Stimulated activated CD4-positive, alpha-beta T cell treated with anti-CD3 and anti-CD28 coated beads, Interleukin-4, amount 100 ng/mL, for 1 hour (primary cell): ENCODE measurements around the gene DRGX.

ENCODE experiments used
- DNase-seq: peaks from one replicate; pipeline ENCODE4 v3.0.0-alpha.2; 2020

Gene DRGX

GRCh38 chr10:49333192-49333591, 62.7 kb downstream of the DRGX start:
- DNase-seq, result no peak

GRCh38 chr10:49332768-49333167, 63.1 kb downstream of the DRGX start:
- DNase-seq, result no peak

GRCh38 chr10:49332333-49332732, 63.6 kb downstream of the DRGX start:
- no peak for DNase-seq

GRCh38 chr10:49331431-49331830, 64.5 kb downstream of the DRGX start:
- DNase-seq, result no peak

DNA sequence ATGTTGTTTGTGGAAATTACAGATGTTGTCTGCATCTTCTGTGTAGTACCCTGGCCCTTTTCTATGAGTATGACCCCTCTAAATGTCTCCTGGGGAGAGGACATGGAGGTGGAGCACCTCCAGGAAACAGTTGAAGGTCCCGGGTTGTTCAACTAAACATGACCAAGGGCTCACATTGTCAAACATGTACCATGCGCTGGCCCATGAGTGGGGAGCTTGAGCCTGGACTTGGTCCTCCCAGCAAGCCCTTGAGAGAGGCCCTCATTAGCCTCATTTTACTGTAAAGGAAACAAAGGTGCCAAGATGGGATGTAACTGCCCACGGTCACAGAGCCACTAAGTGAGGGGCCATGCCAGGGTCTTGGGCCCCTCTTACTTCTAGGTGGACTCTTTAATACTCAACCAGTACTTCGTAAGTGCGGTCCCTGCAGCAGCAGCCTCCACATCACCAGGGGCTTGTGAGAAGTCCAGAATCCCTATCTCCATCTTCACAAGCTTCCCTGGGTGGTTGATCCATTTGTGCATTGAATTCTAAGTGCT, 65.7 kb downstream of the DRGX start:
- DNase-seq, result no peak

DNA sequence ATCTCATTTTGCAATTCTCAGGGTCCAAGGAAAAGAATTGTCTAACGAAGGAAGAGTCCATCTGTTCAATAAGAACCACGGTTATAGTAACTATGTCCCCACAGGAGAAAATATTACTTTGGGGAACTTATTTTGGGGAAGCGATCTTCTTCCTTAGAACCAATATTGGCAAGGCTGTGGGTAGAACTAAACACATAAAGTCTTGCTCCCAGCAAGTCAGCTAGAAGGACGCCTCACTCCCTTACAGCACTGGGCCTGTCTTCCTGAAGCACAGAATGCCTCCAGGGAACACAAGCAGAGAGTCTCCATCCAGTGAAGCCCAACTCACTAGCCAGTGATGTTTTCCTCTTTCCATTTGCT, 66.8 kb downstream of the DRGX start:
- no peak for DNase-seq

DNA sequence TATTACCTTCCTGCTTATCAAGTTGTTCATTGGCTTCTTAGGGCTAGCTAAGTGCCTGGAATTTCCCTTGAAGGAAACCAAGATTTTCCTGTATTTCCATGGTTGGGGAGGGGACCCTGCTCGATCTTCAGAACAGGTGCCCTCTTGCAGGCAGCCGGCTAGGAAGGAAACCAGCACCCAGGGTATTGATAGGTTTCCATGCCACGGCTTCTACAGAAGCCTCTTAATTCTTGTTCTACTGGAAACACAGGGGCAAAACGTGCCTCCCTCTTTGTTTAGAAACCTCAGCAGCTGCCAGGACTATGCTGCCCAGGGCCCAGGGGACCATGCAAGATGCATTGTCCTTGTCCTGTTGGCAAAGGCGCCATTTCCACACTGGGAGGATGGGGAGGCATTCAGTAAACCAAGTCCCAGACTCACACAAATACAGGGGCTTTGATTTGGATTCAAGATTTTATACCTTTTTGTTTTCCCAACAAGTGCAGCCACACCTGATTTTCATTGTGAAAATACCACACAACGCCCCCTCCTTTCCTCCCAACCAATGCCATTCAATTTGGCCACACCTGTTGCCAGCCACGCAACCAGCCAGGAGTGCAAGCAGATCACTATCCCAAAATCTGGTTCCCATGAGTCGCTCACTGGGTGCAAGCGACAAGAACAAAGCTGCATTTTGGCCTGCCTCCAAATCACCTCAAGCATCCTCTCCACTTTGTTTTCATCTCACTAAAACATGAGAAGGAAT, 67.3 kb downstream of the DRGX start:
- no peak for DNase-seq

DNA sequence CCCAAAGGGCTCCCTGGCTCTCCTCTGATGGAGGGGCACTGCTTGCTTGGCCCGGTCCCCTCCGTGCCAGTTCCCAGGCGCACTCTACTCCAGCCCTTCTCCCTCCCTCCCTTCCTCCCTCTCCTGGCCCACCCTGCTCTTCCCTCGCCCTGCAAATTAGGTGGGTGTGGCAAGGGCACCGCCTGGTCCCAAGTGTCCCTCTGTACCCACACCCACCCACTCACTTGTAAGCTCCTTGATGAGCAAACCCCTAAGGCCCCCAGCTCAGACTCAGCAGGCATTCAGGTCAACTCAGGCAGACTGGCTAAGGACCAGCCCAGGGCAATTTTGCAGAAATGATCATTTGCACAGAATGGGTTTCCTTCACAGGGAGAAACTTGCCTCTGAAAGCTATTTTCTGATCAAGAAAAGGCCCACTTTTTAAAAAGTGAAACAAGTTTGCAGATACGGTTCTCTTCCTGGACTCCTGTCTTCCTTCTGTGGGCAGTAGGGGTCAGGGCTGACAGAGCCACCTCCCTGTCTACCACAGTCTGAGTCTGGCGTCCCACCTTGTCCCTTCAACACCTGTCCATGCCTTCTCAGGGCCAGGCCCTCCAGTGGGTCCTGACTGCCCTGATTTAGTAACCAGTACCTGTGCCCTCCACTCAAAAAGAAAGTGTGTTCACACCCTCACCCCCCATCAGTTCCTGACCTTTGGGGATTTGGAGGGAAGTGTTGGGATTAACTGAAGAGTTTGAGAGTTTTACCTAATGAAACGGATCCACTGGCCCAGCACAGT, 68.7 kb downstream of the DRGX start:
- DNase-seq, result no peak

DNA sequence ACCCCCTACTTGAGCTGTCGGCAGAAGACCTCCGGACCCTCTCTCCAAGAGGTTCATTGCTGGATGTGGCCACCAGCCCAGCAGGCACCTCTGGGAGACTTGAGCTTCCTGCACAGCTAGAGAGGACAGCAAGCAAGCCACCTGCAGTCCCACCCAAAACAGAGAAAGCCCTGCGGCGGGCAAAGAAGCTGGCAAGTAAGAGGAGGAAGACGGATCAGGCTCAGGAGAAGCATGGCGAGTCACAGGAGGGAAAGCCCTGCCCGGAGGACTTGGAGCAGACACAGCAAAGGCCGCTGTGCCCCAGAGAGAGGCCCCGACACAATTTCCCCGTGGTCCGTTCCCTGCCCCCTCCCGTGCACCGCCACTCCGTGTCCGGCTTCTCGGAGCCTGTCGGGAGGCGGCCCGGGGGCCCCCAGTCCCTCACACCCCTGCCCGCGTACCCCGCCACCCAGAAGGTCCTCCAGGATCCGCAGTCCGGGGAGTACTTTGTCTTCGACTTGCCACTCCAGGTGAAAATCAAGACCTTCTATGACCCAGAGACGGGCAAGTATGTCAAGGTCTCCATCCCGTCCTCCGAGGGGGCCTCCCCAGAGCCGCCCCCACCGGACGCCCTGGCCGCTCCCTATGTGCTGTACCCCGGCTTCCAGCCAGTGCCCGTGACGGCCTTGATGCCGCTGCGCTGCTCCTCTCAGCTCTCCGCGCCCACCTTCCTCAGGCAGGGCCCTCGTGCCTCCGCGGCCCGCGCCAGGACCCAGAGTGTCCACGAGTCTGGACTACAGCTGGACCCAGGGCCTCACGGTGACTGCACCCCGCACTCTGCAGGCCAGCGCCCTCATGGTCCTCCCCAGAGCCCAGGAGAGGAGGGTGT, 69.7 kb downstream of the DRGX start:
- DNase-seq, result no peak

DNA sequence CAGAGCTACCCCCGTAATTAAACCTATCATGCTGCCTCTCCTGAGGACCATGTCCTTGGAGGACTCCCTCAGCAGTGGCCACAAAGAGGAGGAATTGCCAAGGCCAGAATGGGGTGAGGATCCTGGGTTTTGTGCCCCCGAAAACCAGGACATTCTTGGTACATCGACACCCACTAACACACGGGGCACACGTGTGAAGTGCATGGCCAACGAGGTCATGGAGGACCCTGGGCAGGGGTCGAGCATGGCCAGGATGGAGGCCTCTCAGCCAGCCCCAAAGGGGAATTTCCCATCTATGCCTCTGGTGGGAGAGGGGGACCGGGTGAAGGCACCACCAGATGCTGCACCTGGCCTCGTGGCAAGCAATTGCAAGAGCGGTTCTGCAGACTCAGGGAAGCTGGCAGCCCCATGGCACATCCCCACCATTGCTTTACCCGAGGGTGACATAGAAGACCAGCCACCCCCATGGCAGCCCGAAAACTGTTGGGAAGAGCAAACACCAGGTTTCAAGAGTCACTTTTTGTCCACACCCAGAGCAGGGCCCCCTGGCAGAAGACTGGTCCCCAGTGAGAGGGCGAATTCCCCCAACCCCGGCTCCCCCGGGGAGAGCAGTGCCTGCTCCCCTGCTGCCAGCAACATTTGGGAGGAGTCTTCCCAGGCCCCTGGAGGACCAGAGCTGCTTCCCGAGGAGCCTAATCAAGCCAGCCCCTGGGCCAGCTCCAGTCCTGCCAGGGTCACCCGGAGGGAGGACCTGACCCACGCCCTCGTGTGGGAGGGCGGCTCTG, 70.6 kb downstream of the DRGX start:
- DNase-seq, result no peak

GRCh38 chr10:49324711-49325110, 71.2 kb downstream of the DRGX start:
- DNase-seq, result no peak

DNA sequence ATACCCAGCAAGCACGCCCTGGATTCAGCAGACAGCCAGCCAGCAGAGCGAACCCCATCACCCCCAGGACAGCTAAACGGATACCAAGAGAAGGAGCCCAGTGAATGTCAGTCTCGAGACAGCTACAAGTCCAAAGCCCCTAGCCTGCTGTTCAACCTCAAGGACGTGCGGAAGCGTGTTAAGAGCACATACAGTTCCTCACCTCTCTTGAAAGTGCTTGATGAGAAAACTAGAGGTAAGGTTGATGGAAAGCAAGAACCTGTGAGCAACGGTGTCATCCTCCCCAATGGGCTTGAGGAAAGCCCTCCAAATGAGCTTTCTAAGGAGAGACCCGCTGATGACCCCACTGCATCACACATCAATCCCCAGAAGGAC, 72.0 kb downstream of the DRGX start:
- no peak for DNase-seq

- no peak for DNase-seq
These were observed 72.6 kb downstream of the DRGX start for GRCh38 chr10:49323171-49323895.

DNA sequence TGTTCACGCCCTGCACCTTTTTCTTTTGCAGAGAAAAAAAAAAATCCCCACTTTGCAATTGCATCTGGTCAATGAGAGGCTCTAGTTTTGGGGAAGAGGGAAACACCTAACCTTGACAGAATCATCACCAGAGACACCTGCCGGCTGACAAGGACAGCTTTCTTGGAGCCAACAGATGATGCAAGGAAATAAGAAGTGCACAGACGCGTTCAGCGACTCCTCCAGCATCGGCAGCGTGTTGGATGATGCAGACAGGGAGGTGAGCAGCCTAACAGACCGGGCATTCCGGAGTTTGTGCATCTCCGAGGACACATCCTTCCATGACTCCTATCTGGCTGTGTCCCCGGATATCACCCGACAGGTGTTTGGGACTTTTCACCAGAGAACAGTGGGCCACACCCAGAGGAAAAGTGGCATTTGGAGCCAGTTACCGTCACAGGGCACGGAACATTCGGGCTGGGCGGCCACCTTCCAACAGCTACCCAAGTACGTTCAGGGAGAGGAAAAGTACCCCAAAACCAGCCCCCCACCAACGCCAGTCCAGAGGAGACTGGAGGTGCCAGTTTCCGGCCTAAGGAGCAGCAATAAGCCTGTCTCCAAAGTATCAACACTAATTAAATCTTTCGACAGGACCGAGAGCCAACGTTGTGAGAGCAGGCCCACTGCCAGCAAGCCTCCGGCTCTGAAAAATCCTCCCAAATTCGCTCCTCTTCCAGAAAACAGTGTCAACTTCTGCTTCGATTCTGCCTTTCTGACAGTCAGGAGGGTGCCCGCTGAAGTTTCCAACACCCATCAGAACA, 73.3 kb downstream of the DRGX start:
- DNase-seq, result no peak

DNA sequence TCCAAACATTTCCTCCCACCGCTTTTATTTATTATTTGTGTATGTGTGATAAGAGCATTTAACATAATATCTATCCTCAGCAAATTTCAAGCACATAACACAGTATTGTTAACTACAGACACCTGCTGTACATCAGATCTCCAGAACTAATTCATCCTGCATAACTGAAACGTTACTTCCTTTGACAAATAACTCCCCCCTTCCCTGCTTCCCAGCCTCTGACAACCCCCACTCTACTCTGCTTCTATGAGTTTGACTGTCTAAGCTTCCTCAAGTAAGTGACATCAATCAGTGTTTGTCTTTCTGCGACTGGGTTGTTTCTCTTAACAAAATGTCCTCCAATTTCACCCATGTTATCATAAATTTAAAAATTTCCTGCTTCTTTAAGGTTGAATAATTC, 74.9 kb downstream of the DRGX start:
- no peak for DNase-seq

DNA sequence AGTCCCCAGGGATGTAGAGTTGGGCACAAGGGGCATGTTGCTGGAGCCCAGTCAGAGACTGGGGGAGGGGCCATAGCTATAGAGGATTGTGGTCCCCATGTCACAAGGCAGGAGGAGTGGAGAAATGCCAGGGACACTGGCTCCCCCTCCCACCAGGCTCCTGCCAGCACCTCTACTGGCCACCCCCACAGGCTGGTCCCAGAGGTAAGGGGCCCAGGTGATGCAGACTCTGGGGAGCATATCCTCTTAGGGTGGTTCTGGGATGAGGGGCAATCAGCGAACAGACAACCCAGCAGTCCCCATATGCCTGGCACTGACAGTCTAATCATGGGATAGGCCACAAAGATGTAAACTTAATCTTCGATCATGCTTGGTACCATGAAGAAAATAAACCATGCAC, 75.7 kb downstream of the DRGX start:
- no peak for DNase-seq

GRCh38 chr10:49319206-49319605, 76.7 kb downstream of the DRGX start:
- DNase-seq, result no peak

DNA sequence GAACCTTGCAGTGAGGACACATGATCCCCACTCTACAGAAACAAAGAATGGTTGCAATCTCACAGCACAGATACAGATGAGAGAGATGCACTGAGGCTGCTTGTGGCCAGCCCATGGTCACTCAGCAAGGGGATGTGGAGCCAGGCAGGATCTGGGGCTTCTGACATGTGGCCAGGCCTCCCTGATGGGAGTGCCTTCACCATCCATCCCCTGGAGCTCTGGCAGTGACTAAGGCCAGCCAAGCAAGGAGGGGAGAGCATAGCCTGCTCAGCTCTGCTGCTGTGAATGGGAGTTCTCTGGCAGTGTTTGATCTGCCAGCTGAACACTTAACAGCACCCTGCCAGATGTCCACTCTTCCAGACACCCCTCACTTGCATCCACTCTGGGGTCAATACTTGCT, 77.1 kb downstream of the DRGX start:
- DNase-seq, result no peak

DNA sequence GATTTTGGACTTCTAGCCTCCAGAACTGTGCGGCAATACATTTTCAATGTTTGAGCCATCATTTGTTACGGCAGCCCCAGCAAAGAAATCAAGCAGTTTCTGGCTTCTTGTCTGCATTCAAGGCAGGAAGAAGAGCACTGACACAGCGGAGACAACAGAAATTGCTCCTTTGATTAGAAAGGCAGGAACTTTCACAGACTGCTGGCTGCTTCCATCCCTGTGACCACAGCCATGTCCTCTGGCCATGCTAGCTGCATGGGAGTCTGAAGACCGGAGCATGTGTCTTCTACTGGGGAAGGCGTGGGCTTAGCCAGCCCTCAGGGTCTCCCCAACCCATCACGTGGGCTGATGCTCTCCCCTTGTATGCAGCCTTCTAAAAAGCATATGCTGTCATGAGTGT, 77.9 kb downstream of the DRGX start:
- no peak for DNase-seq

- no peak for DNase-seq
These were observed 81.1 kb downstream of the DRGX start for GRCh38 chr10:49314806-49315205.
